Kidney (tissue), 14 donors: Measurements from ENCODE around the gene TIMP1. TPM values are rescaled to one million over a fixed set of nuclear protein-coding genes. Genes with fewer than 3 reads are reported as not detected.

Source experiments
- DNase-seq, 5 donors: peaks; one replicate each; pipeline ENCODE4 v3.0.0-alpha.2; 2013 to 2020
- FAIRE-seq: peaks from 2 replicates; lab custom pipeline; 2012; peaks lifted over from hg19 to GRCh38; lab: Jason Lieb, UNC
- H3K27ac ChIP-seq, 2 donors: one replicate each; pipeline ENCODE4 v1.7.0; 2013; ENCODE audit warnings: low read depth in 2 of 2, low read length in 2 of 2, inconsistent platforms in 1 of 2
- H3K27me3 ChIP-seq: one replicate; pipeline ENCODE4 v1.7.1; 2013; ENCODE audit warnings: low read length, inconsistent platforms; ENCODE audit not compliant: control insufficient read depth, insufficient read depth
- H3K36me3 ChIP-seq, 3 donors: one replicate each; pipeline versions ENCODE4 v1.7.0 to v1.7.1; 2013; ENCODE audit warnings: low read length in 3 of 3, control low read depth in 1 of 3, inconsistent platforms in 1 of 3; ENCODE audit not compliant: insufficient read depth in 3 of 3, control insufficient read depth in 2 of 3
- H3K4me1 ChIP-seq, 3 donors: one replicate each; pipeline versions ENCODE4 v1.7.0 to v1.7.1; 2013; ENCODE audit warnings: low read length in 3 of 3, inconsistent platforms in 1 of 3, low read depth in 1 of 3; ENCODE audit not compliant: control insufficient read depth in 2 of 3, insufficient read depth in 2 of 3
- H3K4me3 ChIP-seq, 3 donors: one replicate each; pipeline versions ENCODE4 v1.7.0 to v1.8.1; 2013; ENCODE audit warnings: low read length in 3 of 3, control low read depth in 1 of 3, inconsistent platforms in 1 of 3
- H3K9ac ChIP-seq, 3 donors: one replicate each; pipeline versions ENCODE4 v1.7.0 to v1.7.1; 2013; ENCODE audit warnings: low read length in 3 of 3, control low read depth in 1 of 3, inconsistent platforms in 1 of 3
- H3K9me3 ChIP-seq, 3 donors: one replicate each; pipeline versions ENCODE4 v1.7.0 to v1.7.1; 2013; ENCODE audit warnings: low read length in 3 of 3, control low read depth in 1 of 3, inconsistent platforms in 1 of 3; ENCODE audit not compliant: control insufficient read depth in 2 of 3, insufficient read depth in 1 of 3
- CTCF ChIP-seq: IDR thresholded peaks from 3 replicates; pipeline ENCODE4 v1.5.1; 2012; ENCODE audit warnings: mild to moderate bottlenecking, moderate library complexity, borderline replicate concordance; ENCODE audit not compliant: insufficient read depth; ENCODE audit errors: extremely low read depth
- intact Hi-C: fragments of 100-400 bp; cut with DNase I; formaldehyde crosslinking; loops from one replicate; pipeline ENCODE4 v1.11.1; 2022
- polyA plus RNA-seq: library from polyadenylated mRNA; stranded (reverse); fragments of 350-450 nt; fragmentation: Illumina TruSeq; extraction: RNeasy Lipid Tissue Mini Kit (QIAGEN cat#74804); gene quantifications from one replicate; pipeline ENCODE4 v1.2.3, GENCODE V29; 2014; ENCODE audit warnings: low read depth, low replicate concordance; ENCODE audit not compliant: insufficient read depth
- total RNA-seq: library from RNA; stranded (reverse); fragmentation: NEBNext Ultra II Directional; extraction: Animal tissue kit (Norgen Biotek cat#: 25700); gene quantifications from one replicate; pipeline ENCODE4 v1.2.1, GENCODE V29; 2021
- donor health status: control.
- donor health status: control.
- donor health status: control.
- donor health status: control.
- donor health status: control.
- donor health status: DM: yes; HTN: yes; CAD: no.
- donor health status: Normal renal cell carcinoma (clear cell type).

TIMP1 gene
- total and polyA plus RNA-seq, 2 donors from 2014 or later = 382 to 551 TPM

GRCh38 chrX:47587906-47588735 lies 5.9 kb downstream of the TIMP1 start:
- Histone ChIP-seq H3K27me3 (no peaks in the 10 kb centered on the region), H3K9ac (no peak overlapping the region), H3K9me3 (no peaks in the 10 kb centered on the region), H3K36me3 (no peaks in the 10 kb centered on the region), H3K4me3 (no peak overlapping the region), H3K4me1 (no peaks in the 10 kb centered on the region), H3K27ac (no peak overlapping the region)
- no peak for TF ChIP-seq CTCF
- FAIRE-seq = no peak
- intact Hi-C loops = no loop called here
- no peak for DNase-seq

- intact Hi-C loops = no loop called here
- no peaks in the 10 kb centered on the region for H3K27me3 ChIP-seq
- H3K36me3 ChIP-seq = no peaks in the 10 kb centered on the region
- H3K4me1 ChIP-seq = no peaks in the 10 kb centered on the region
- no peak overlapping the region for H3K9ac ChIP-seq
- H3K27ac ChIP-seq = no peak overlapping the region
- TF ChIP-seq CTCF = no peak
- FAIRE-seq = no peak
- H3K9me3 ChIP-seq = no peaks in the 10 kb centered on the region
- H3K4me3 ChIP-seq = no peak overlapping the region
- DNase-seq = no peak
Observed at GRCh38 chrX:47590984-47591383, 8.7 kb downstream of the TIMP1 start.

- H3K36me3 ChIP-seq = no peaks in the 10 kb centered on the region
- H3K9ac ChIP-seq = no peak overlapping the region
- no peaks in the 10 kb centered on the region for H3K27me3 ChIP-seq
- no peak for FAIRE-seq
- intact Hi-C loops = no loop called here
- H3K27ac ChIP-seq = no peak overlapping the region
- TF ChIP-seq CTCF = no peak
- H3K9me3 ChIP-seq = no peaks in the 10 kb centered on the region
- no peak overlapping the region for H3K4me3 ChIP-seq
- DNase-seq = no peak
- no peaks in the 10 kb centered on the region for H3K4me1 ChIP-seq
Observed at GRCh38 chrX:47593522-47593921, 11.3 kb downstream of the TIMP1 start.
